ENCODE data around the gene RBAK. TPM values are rescaled to one million over a fixed set of nuclear protein-coding genes. Genes with fewer than 3 reads are reported as not detected.
"Not testable (repeated sequence)": the region's sequence is repeated elsewhere in the genome, so short reads cannot be mapped to it uniquely, and the experiment has no call there.

Gene RBAK
- total RNA-seq, 1 donor from 2014 or later, result 9.3 TPM

GRCh38 chr7:5041047-5041446 is 4.6 kb upstream of the RBAK start:
- TF ChIP-seq POLR2A (IDR thresholded peaks at IDR 0.05) (no peak), POLR2AphosphoS5 (IDR thresholded peaks at IDR 0.05; ENCODE audit: insufficient read depth in 1 of 2, low read depth in 1 of 2) (no peak), CTCF (IDR thresholded peaks at IDR 0.05) (no peak)

GRCh38 chr7:5043661-5044060 is 2.0 kb upstream of the RBAK start:
- TF ChIP-seq POLR2AphosphoS5 (IDR thresholded peaks at IDR 0.05; ENCODE audit: insufficient read depth in 1 of 2, low read depth in 1 of 2) (no peak), CTCF (IDR thresholded peaks at IDR 0.05) (no peak), POLR2A (IDR thresholded peaks at IDR 0.05) (no peak)
- intact Hi-C loops (cut with DNase I), result no loop called here

More at GRCh38 chr7:5041047-5041446, 4.6 kb upstream of the RBAK start:
- Histone ChIP-seq H3K9me3 (no peaks in the 10 kb centered on the region), H3K27ac (no peak overlapping the region), H3K36me3 (no peaks in the 10 kb centered on the region), H3K4me1 (peaks cover 9% of the 10 kb centered on the region), H3K4me3 (no peak overlapping the region), H3K27me3 (no peaks in the 10 kb centered on the region)
- intact Hi-C loops (cut with DNase I), result no loop called here
- DNase-seq (ENCODE audit: extremely low spot score in 2 of 2), result no peak

GRCh38 chr7:5046397-5046732 is 705 bp downstream of the RBAK start:
- Histone ChIP-seq H3K27ac (peak overlapping the region; percentile 82), H3K4me3 (peak overlapping the region; percentile 63 to 81), H3K36me3 (peaks cover 0 to 27% of the 10 kb centered on the region in 2 donors), H3K4me1 (peaks cover 21% of the 10 kb centered on the region)
- H3K27me3 ChIP-seq; intact Hi-C loops (cut with DNase I); H3K9me3 ChIP-seq; DNase-seq (ENCODE audit: extremely low spot score in 2 of 2): not testable (repeated sequence)

More at GRCh38 chr7:5043661-5044060, 2.0 kb upstream of the RBAK start:
- H3K4me3 ChIP-seq, result no peak overlapping the region
- H3K36me3 ChIP-seq, result peaks cover 0 to 5% of the 10 kb centered on the region in 2 donors
- H3K27me3 ChIP-seq, result no peaks in the 10 kb centered on the region
- no peak overlapping the region for H3K27ac ChIP-seq
- peaks cover 21% of the 10 kb centered on the region for H3K4me1 ChIP-seq
- DNase-seq (ENCODE audit: extremely low spot score in 2 of 2), result no peak
- no peaks in the 10 kb centered on the region for H3K9me3 ChIP-seq

GRCh38 chr7:5047127-5047526 is 1.5 kb downstream of the RBAK start:
- intact Hi-C loops (cut with DNase I); H3K27ac ChIP-seq; H3K27me3 ChIP-seq; DNase-seq (ENCODE audit: extremely low spot score in 2 of 2); H3K4me3 ChIP-seq; H3K9me3 ChIP-seq: not testable (repeated sequence)
- peaks cover 21% of the 10 kb centered on the region for H3K4me1 ChIP-seq
- peaks cover 0 to 35% of the 10 kb centered on the region in 2 donors for H3K36me3 ChIP-seq

GRCh38 chr7:5050676-5051075 is 5.0 kb downstream of the RBAK start:
- intact Hi-C loops (cut with DNase I), result no loop called here
- DNase-seq (ENCODE audit: extremely low spot score in 2 of 2), result no peak
- Histone ChIP-seq H3K36me3 (peaks cover 3 to 66% of the 10 kb centered on the region in 2 donors), H3K27ac (no peak overlapping the region), H3K27me3 (no peaks in the 10 kb centered on the region), H3K4me3 (no peak overlapping the region), H3K4me1 (peaks cover 12% of the 10 kb centered on the region), H3K9me3 (peaks cover 8% of the 10 kb centered on the region)
- TF ChIP-seq POLR2AphosphoS5 (IDR thresholded peaks at IDR 0.05; ENCODE audit: insufficient read depth in 1 of 2, low read depth in 1 of 2) (no peak), CTCF (IDR thresholded peaks at IDR 0.05) (no peak), POLR2A (IDR thresholded peaks at IDR 0.05) (no peak)

GRCh38 chr7:5051731-5052130 is 6.1 kb downstream of the RBAK start:
- H3K27ac ChIP-seq; H3K4me1 ChIP-seq; H3K9me3 ChIP-seq; intact Hi-C loops (cut with DNase I); H3K4me3 ChIP-seq; H3K27me3 ChIP-seq; DNase-seq (ENCODE audit: extremely low spot score in 2 of 2): not testable (repeated sequence)
- peaks cover 3 to 74% of the 10 kb centered on the region in 2 donors for H3K36me3 ChIP-seq

GRCh38 chr7:5053175-5053574 is 7.5 kb downstream of the RBAK start:
- H3K9me3 ChIP-seq, result peaks cover 8% of the 10 kb centered on the region
- no peak overlapping the region for H3K27ac ChIP-seq
- H3K4me3 ChIP-seq, result no peak overlapping the region
- no peak for TF ChIP-seq POLR2AphosphoS5 (IDR thresholded peaks at IDR 0.05; ENCODE audit: insufficient read depth in 1 of 2, low read depth in 1 of 2)
- no peak for TF ChIP-seq POLR2A (IDR thresholded peaks at IDR 0.05)
- no peak for TF ChIP-seq CTCF (IDR thresholded peaks at IDR 0.05)
- H3K36me3 ChIP-seq, result peaks cover 8 to 89% of the 10 kb centered on the region in 2 donors
- no peaks in the 10 kb centered on the region for H3K4me1 ChIP-seq
- DNase-seq (ENCODE audit: extremely low spot score in 2 of 2), result no peak
- H3K27me3 ChIP-seq, result no peaks in the 10 kb centered on the region
- intact Hi-C loops (cut with DNase I), result no loop called here

All from vagina (tissue), 2 donors.